B cell (primary cell): ENCODE results near the gene SERPINB12. TPM values are rescaled to one million over a fixed set of nuclear protein-coding genes. Genes with fewer than 3 reads are reported as not detected.

Experiments used
- ATAC-seq: fragments of 200-7000 bp; cut with Tn5 transposase; one replicate; pipeline ENCODE4 v1.10.0; 2021; ENCODE audit warnings: low read depth, mild to moderate bottlenecking, moderate number of reproducible peaks, moderate library complexity
- CTCF ChIA-PET: fragments of 350-600 bp; sonication (Branson Sonifier 250); formaldehyde crosslinking; loops from one replicate; lab custom pipeline; 2021; ENCODE audit warnings: antibody characterized with exemption, inconsistent platforms; lab: Charles Lee
- POLR2A ChIA-PET: fragments of 350-600 bp; sonication (Branson Sonifier 250); formaldehyde crosslinking; loops from one replicate; lab custom pipeline; 2021; ENCODE audit warnings: antibody characterized with exemption; lab: Charles Lee
- DNase-seq: peaks from one replicate; pipeline ENCODE4 v3.0.0; 2013
- H2AFZ ChIP-seq: 2 replicates; pipeline ENCODE4 v1.6.1; 2012; ENCODE audit warnings: mild to moderate bottlenecking, low read depth, low read length; ENCODE audit not compliant: insufficient read depth, poor library complexity, severe bottlenecking
- H3K27ac ChIP-seq, 2 donors: 1 replicate in 1 of 2; 2 replicates in 1 of 2; pipeline ENCODE4 v1.5.1; 2012 to 2013; ENCODE audit warnings: low read length in 2 of 2, mild to moderate bottlenecking in 2 of 2, moderate library complexity in 1 of 2
- H3K27me3 ChIP-seq, 4 experiments: fragments of 200-600 bp in 1 of 4; sonication (generic) in 1 of 4; replicated peaks in 1 of 4; 1 replicate in 2 of 4; 2 replicates in 2 of 4; pipeline versions ENCODE4 v1.6.1 to v1.7.0; 2013 to 2016; ENCODE audit warnings: low read length in 3 of 4, mild to moderate bottlenecking in 2 of 4, mixed read lengths in 1 of 4, moderate library complexity in 1 of 4; ENCODE audit not compliant: insufficient read depth in 4 of 4, control insufficient read depth in 3 of 4; ENCODE audit errors: control extremely low read depth in 1 of 4
- H3K36me3 ChIP-seq, 2 experiments: replicated peaks in 1 of 2; 1 replicate in 1 of 2; 2 replicates in 1 of 2; pipeline versions ENCODE4 v1.6.1 to v1.7.1; 2013; ENCODE audit warnings: low read length in 1 of 2; ENCODE audit not compliant: insufficient read depth in 2 of 2, control insufficient read depth in 1 of 2; ENCODE audit errors: control extremely low read depth in 1 of 2, extremely low read depth in 1 of 2
- H3K4me1 ChIP-seq, 2 donors: fragments of 200-600 bp in 1 of 2; sonication (generic) in 1 of 2; 1 replicate in 1 of 2; 2 replicates in 1 of 2; pipeline versions ENCODE4 v1.5.1 to v1.6.1; 2013 to 2017; ENCODE audit warnings: low read length in 2 of 2; ENCODE audit not compliant: control insufficient read depth in 2 of 2, insufficient read depth in 2 of 2
- H3K4me2 ChIP-seq: replicated peaks from 2 replicates; pipeline ENCODE3; 2012; ENCODE audit warnings: mild to moderate bottlenecking, low read depth, low read length; ENCODE audit not compliant: poor library complexity, severe bottlenecking
- H3K4me3 ChIP-seq, 5 experiments: fragments of 200-600 bp in 1 of 5; sonication (generic) in 1 of 5; 1 replicate in 3 of 5; 2 replicates in 2 of 5; pipeline versions ENCODE4 v1.5.1 to v1.7.0; 2011 to 2016; ENCODE audit warnings: low read length in 4 of 5, mild to moderate bottlenecking in 4 of 5, low read depth in 2 of 5, control low read depth in 1 of 5, moderate library complexity in 1 of 5; ENCODE audit not compliant: insufficient read depth in 1 of 5; ENCODE audit errors: control extremely low read depth in 1 of 5, extremely low read depth in 1 of 5
- H3K79me2 ChIP-seq: fragments of 200-600 bp; sonication (generic); one replicate; pipeline ENCODE4 v1.6.0; 2016; ENCODE audit warnings: low read length; ENCODE audit not compliant: control insufficient read depth, insufficient read depth
- H3K9ac ChIP-seq: fragments of 200-600 bp; sonication (generic); 2 replicates; pipeline ENCODE4 v1.6.1; 2017; ENCODE audit warnings: mild to moderate bottlenecking, low read length, moderate library complexity
- H3K9me3 ChIP-seq, 3 donors: one replicate each; pipeline versions ENCODE4 v1.6.1 to v1.7.1; 2013; ENCODE audit warnings: low read length in 2 of 3; ENCODE audit not compliant: control insufficient read depth in 2 of 3, insufficient read depth in 1 of 3; ENCODE audit errors: control extremely low read depth in 1 of 3
- H4K20me1 ChIP-seq: 2 replicates; pipeline ENCODE4 v1.6.0; 2012; ENCODE audit warnings: mild to moderate bottlenecking, low read length; ENCODE audit not compliant: insufficient read depth, control insufficient read depth, poor library complexity, severe bottlenecking
- H3K27ac Mint-ChIP-seq: one replicate; pipeline ENCODE4 v1.8.0; 2021; ENCODE audit warnings: mixed read lengths
- H3K27me3 Mint-ChIP-seq: one replicate; pipeline ENCODE4 v1.8.0; 2021; ENCODE audit warnings: mixed read lengths
- H3K4me1 Mint-ChIP-seq: one replicate; pipeline ENCODE4 v1.8.0; 2021; ENCODE audit warnings: mixed read lengths
- H3K4me3 Mint-ChIP-seq: one replicate; pipeline ENCODE4 v1.8.0; 2021; ENCODE audit warnings: mixed read lengths
- H3K9me3 Mint-ChIP-seq: one replicate; pipeline ENCODE4 v1.8.0; 2022; ENCODE audit warnings: mixed read lengths; ENCODE audit not compliant: insufficient read depth
- CTCF ChIP-seq: fragments of 200-600 bp; IDR thresholded peaks from one replicate; pipeline ENCODE4 v1.8.0; 2022; ENCODE audit warnings: antibody characterized with exemption, mild to moderate bottlenecking
- EZH2 ChIP-seq: IDR thresholded peaks from 2 replicates; pipeline ENCODE4 v1.6.1; 2012; ENCODE audit warnings: borderline replicate concordance, low read depth, mild to moderate bottlenecking, moderate library complexity, low read length; ENCODE audit not compliant: insufficient read depth, poor library complexity, severe bottlenecking
- WGBS: methylation state at CpG from one replicate; pipeline ENCODE4 v1.1.5; 2013; ENCODE audit warnings: missing lambda C conversion rate; ENCODE audit not compliant: insufficient coverage; 5-methylcytosine and 5-hydroxymethylcytosine counted together
- intact Hi-C: fragments of 100-400 bp; cut with micrococcal nuclease; formaldehyde crosslinking; loops from one replicate; pipeline ENCODE4 v1.10.0; 2022
- polyA plus RNA-seq: library from polyadenylated mRNA; depleted of rRNA; stranded (reverse); fragments of >200 nt; gene quantifications from 2 replicates; pipeline ENCODE4 v1.2.3, GENCODE V29; 2012
- total RNA-seq, 2 donors: library from RNA; stranded (reverse); fragments of 120-200 nt in 1 of 2; gene quantifications; 1 replicate in 1 of 2; 2 replicates in 1 of 2; pipeline versions ENCODE4 v1.2.3 to v1.2.4, GENCODE V29; 2013 to 2022

SERPINB12 gene
- total and polyA plus RNA-seq, 2 donors (not counting 1 experiment from before 2014, with no cell fraction given) = not detected

- H3K27me3 ChIP-seq = peaks cover 0 to 4% (median 0%) of the 10 kb centered on the region in 4 experiments
- DNase-seq = no peak
- ChIA-PET CTCF (no interaction called here), POLR2A (no interaction called here)
- Mint-ChIP-seq H3K4me1 (no peaks in the 10 kb centered on the region), H3K27ac (no peak overlapping the region), H3K27me3 (peaks cover 12% of the 10 kb centered on the region), H3K4me3 (no peak overlapping the region), H3K9me3 (no peaks in the 10 kb centered on the region)
- no peak overlapping the region for H3K9ac ChIP-seq
- H3K4me2 ChIP-seq = no peak overlapping the region
- no peaks in the 10 kb centered on the region for H3K79me2 ChIP-seq
- H3K4me3 ChIP-seq = no peak overlapping the region
- ATAC-seq = no peak
- 100% methylated on average over 1 of the region's 4 CpGs for WGBS
- H4K20me1 ChIP-seq = no peaks in the 10 kb centered on the region
- no peaks in the 10 kb centered on the region for H3K9me3 ChIP-seq
- H3K27ac ChIP-seq = no peak overlapping the region
- no peaks in the 10 kb centered on the region for H3K36me3 ChIP-seq
- TF ChIP-seq CTCF = no peak
- no peak for TF ChIP-seq EZH2
- no peak overlapping the region for H2AFZ ChIP-seq
- no peaks in the 10 kb centered on the region for H3K4me1 ChIP-seq
- intact Hi-C loops = no loop called here
These were observed 44.3 kb downstream of the SERPINB12 start for GRCh38 chr18:63586431-63586830.

GRCh38 chr18:63586966-63587365 lies 44.8 kb downstream of the SERPINB12 start, which contains the start of gene SERPINB13:
Gene SERPINB13 (plus strand): TSS chr18:63587343. CDS start chr18:63588668, 1,325 bp downstream.
- no peak within 1 kb of the TSS for H3K4me2 ChIP-seq
- WGBS = 100% methylated on average over 3 of the region's 4 CpGs
- intact Hi-C loops = no loop called here

More at GRCh38 chr18:63586966-63587365, 44.8 kb downstream of the SERPINB12 start, which contains the start of gene SERPINB13:
- no peak for TF ChIP-seq CTCF
- no peak for TF ChIP-seq EZH2
- no peaks in the 10 kb centered on the region for H3K36me3 ChIP-seq
- DNase-seq = no peak
- no peaks in the 10 kb centered on the region for H4K20me1 ChIP-seq
- ChIA-PET CTCF (no interaction called here), POLR2A (no interaction called here)
- H3K9me3 ChIP-seq = no peaks in the 10 kb centered on the region
- H3K27me3 ChIP-seq = peaks cover 0 to 4% (median 0%) of the 10 kb centered on the region in 4 experiments
- H3K4me3 Mint-ChIP-seq = no peak within 1 kb of the TSS
- ATAC-seq = no peak
- no peaks in the 10 kb centered on the region for H3K9me3 Mint-ChIP-seq
- H3K4me1 ChIP-seq = no peaks in the 10 kb centered on the region
- H3K4me1 Mint-ChIP-seq = no peaks in the 10 kb centered on the region
- no peak within 1 kb of the TSS for H3K9ac ChIP-seq
- peaks cover 12% of the 10 kb centered on the region for H3K27me3 Mint-ChIP-seq
- H3K4me3 ChIP-seq = no peak within 1 kb of the TSS
- H2AFZ ChIP-seq = no peak within 1 kb of the TSS
- no peak within 1 kb of the TSS for H3K27ac Mint-ChIP-seq
- H3K27ac ChIP-seq = no peak within 1 kb of the TSS
- H3K79me2 ChIP-seq = no peaks in the 10 kb centered on the region
